ENCODE data around the gene CRYZL1.
A peak's percentile ranks its signal among the peaks of the same experiment; 100 is the strongest.

Gene CRYZL1

GRCh38 chr21:33661146-33661545, 19.6 kb upstream of the CRYZL1 start:
- DNase-seq: no peak

DNA sequence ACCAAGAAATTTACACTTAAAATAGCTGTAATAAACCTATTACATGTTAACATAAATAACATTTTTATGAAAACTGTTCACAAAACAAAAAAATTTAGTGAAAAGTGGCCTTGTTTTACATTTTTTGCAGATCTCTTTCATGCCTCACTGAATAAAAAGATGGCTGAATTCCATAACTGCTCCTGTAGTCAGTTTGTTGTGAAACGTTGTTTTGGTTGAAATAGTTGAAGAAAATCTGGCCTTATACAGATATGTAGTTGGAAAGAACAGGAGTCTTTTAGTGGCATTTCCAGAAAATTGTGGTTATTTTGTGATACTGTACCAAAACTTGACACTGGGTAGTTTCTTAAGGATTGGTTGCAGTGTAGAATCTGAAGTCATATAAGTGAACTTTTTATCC, 18.9 kb upstream of the CRYZL1 start:
- no peak for DNase-seq

- no peak for DNase-seq
Measured at GRCh38 chr21:33659568-33659949, 18.0 kb upstream of the CRYZL1 start.

GRCh38 chr21:33658919-33659567, 17.5 kb upstream of the CRYZL1 start:
- no peak for DNase-seq

GRCh38 chr21:33657124-33657820, 15.7 kb upstream of the CRYZL1 start:
- DNase-seq: no peak

DNA sequence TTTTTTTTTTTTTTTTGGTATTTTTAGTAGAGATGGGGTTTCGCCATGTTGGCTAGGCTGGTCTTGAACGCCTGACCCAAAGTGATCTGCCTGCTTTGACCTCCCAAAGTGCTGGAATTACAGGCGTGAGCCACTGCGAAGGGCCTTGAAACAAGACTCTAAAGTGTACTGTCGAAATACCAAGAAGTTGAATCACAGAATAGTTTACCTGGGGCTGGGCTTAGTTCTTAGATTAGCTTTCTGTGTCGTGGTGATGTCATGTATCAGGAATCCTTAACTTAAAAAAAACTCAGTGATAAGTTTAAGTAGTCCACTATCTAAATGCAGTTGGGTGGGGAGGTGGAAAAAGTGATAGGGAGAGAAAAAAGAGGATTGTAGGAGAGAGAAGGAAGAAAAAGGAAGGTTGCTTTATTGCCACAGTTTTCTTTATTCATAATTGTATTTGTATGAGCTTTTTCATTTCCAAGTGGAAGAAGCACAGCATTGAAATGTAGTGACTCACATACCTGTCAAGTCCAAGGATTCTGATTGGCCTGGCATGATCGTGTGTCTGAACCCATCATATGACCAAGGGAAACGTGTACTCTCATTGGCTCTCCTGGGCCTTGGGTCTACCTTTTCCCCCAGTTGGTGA, 14.2 kb upstream of the CRYZL1 start:
- DNase-seq: peak; percentile 86

GRCh38 chr21:33654412-33654811, 12.9 kb upstream of the CRYZL1 start:
- no peak for DNase-seq

GRCh38 chr21:33651965-33652680, 10.6 kb upstream of the CRYZL1 start:
- DNase-seq: no peak

DNA sequence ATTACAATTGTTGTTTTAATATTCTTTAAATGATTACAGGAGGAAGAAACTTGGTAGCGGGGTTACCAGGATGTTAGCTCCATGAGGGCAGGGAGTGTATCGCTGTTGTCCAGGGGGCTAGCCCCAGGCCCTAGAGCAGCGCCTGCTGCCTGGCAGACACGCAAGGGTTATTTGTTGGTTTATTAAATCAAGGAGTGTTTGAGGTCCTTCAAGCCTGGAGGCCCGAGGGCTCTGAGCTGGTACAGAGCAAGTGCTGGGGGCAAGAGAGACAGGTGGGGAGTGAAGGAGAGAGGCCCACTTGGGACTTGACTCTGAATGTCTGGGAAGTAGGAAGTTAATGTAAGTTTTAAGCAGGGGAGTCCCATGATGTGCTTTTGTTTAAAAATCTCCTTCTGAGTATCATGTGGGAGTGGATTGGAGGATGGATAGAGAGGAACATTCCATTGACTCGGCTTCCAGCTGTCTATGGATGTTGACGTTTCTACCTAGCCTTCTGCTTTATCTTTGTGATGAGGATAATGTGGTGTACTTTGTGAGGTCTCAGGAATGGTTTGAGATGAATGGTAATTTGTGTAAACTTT, 9.5 kb upstream of the CRYZL1 start:
- no peak for DNase-seq

- no peak for DNase-seq
Measured at GRCh38 chr21:33650230-33650629, 8.7 kb upstream of the CRYZL1 start.

- no peak for DNase-seq
Measured at GRCh38 chr21:33648555-33648954, 7.0 kb upstream of the CRYZL1 start.

DNA sequence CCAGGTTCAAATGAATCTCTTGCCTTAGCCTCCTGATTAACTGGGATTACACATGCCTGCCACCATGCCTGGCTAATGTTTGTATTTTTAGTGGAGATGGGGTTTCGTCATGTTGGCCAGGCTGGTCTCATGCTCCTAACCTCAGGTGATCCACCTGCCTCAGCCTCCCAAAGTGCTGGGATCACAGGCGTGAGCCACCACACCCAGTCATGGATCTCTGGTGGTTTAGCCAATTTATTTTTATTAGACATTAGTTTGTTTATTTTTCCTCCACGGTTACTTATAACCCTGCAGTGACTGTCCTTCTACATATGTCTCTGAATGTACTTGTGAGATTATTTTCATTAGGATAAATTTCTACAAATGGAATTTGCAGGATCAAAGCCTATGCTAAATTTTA, 6.0 kb upstream of the CRYZL1 start:
- no peak for DNase-seq

- no peak for DNase-seq
Measured at GRCh38 chr21:33645730-33646129, 4.2 kb upstream of the CRYZL1 start.

DNA sequence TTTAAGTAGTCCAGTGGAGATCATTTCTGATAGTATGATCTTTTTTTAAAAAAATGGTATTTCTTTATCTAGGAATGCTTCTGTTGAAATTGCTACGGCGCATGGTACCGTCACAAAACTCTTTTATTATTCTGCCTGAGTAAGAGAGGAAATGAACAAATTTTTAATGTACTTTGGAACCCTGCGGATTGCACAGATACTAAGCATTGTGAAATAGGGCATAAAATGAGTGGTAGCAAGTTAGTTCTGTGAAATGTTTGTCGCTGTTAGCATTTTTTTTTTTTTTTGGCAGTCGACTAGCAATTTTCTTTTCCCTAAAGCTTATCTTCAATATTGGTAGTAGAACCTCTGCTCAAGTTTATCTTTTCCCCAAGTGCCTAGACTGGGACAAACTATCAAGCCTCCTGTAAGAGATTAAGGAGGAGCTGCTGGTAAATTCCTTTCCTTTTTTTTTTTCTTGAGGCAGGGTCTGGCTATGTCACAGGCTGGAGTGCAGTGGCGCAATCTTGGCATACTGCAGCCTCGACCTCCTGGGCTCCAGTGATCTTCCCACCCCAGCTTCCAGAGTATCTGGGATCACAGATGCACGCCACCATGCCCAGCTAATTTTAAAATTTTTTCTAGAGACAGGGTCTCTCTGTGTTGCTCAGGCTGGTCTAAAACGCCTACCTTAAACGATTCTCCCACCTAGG, 3.0 kb upstream of the CRYZL1 start:
- DNase-seq: peak; percentile 56

DNA sequence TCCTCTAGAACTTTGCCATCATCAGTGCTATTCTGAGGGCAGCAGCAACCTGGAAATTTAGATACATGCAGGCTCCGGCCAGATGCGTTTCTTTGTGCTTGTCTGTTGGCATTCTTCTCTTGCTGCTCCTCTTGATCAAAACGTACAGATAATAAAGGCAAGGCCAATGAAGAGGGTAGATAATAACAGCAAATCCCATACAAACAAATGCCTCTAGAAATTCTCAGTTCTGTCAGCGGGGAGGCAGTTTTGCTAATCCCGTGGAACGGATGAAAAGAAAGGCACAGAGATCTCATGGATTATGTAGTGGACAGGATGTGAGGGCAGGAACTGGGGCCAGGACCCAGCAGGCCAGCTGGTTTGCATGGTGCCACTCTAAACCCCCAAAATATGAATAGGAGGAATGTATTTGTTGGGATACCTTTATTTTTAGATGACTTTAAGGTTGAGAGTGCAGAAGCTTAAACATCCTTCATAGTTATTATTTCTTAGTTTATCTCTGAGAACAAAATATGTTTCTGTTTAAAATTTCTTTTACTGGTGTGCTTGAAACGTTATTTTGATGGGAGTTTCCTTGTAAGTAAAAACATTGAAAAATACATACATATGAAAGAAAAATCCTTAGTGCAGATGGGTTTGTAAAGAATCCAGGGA, 2.2 kb upstream of the CRYZL1 start:
- no peak for DNase-seq

DNA sequence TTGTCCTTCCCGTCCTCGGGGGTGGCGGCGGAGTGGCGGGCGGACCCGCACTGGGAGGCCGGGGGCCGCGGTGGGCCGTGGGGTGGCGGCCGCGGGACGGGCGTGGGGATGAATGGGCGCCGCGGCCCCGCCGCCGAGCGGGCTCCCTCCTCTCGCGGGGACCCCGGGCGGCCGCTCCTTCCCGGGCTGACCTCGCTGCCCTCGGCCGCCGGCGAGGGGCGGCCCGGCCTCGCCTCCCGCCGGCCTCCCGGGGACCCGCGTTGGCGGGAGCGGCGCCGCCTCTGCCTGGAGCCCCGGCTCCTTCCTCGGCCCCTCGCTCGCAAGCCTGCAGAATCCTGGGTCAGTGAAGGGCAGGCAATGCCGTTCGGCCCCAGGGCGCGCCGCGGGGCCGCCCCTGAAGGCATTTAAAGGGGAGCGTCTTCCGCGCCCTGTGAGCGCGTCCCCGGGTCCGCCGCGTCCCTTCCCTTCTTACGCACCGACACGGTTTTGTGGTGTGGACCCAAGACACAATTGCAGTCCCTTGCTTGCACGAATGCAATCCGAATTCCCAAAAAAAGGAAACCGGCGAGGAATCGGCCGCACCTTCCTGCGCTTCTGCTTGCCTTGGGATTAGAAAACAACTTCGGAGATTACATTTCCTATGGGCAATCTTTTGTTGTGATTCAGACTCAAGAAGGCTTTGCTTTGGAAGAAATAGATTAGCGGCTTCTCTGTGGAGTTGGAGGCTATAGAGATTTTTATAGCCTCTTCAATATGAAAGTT, 1.5 kb upstream of the CRYZL1 start:
- peak; percentile 21 for DNase-seq

GRCh38 chr21:33642027-33642895, 720 bp upstream of the CRYZL1 start, which contains the start of gene ITSN1:
TSS of gene ITSN1 (plus strand) at chr21:33642501. CDS start at chr21:33718829, 76,328 bp downstream.
- peak; percentile 100 for DNase-seq

GRCh38 chr21:33640697-33641351, 717 bp downstream of the CRYZL1 start:
- no peak for DNase-seq

GRCh38 chr21:33634254-33634653, 7.3 kb downstream of the CRYZL1 start:
- no peak for DNase-seq
